NCI-H748 (cell line): ENCODE results near the gene SULT4A1.
"Not testable (repeated sequence)": the region's sequence is repeated elsewhere in the genome, so short reads cannot be mapped to it uniquely, and the experiment has no call there.

Experiments used
- DNase-seq: peaks from one replicate; lab custom pipeline; 2025; ENCODE audit not compliant: unreplicated experiment; lab: John Stamatoyannopoulos, UW

The SULT4A1 gene

GRCh38 chr22:43862074-43862881, at the start of gene SULT4A1:
TSS of gene SULT4A1 (minus strand) at chr22:43862513. CDS start at chr22:43862382, 131 bp downstream.
- peak; percentile 84 for DNase-seq

- no peak for DNase-seq
These were observed 49.0 kb upstream of the SULT4A1 start for GRCh38 chr22:43911351-43911750.

- no peak for DNase-seq
These were observed 47.9 kb upstream of the SULT4A1 start for GRCh38 chr22:43910178-43910695.

- no peak for DNase-seq
These were observed 47.4 kb upstream of the SULT4A1 start for GRCh38 chr22:43909708-43910107.

GRCh38 chr22:43905681-43906080, 43.4 kb upstream of the SULT4A1 start:
- no peak for DNase-seq

- peak; percentile 15 for DNase-seq
These were observed 42.1 kb upstream of the SULT4A1 start for GRCh38 chr22:43904412-43904811.

GRCh38 chr22:43903033-43903432, 40.7 kb upstream of the SULT4A1 start:
- not testable (repeated sequence) for DNase-seq

GRCh38 chr22:43901976-43902643, 39.8 kb upstream of the SULT4A1 start:
- no peak for DNase-seq

- DNase-seq: no peak
These were observed 37.9 kb upstream of the SULT4A1 start for GRCh38 chr22:43900206-43900605.

GRCh38 chr22:43897751-43898261, 35.5 kb upstream of the SULT4A1 start:
- DNase-seq: no peak

GRCh38 chr22:43895986-43896645, 33.8 kb upstream of the SULT4A1 start:
- no peak for DNase-seq

- DNase-seq: no peak
These were observed 31.8 kb upstream of the SULT4A1 start for GRCh38 chr22:43894122-43894521.

GRCh38 chr22:43893266-43893665, 31.0 kb upstream of the SULT4A1 start:
- no peak for DNase-seq

GRCh38 chr22:43892183-43892894, 30.0 kb upstream of the SULT4A1 start:
- DNase-seq: peak; percentile 45

- DNase-seq: peak; percentile 55
These were observed 29.3 kb upstream of the SULT4A1 start, which contains the start of gene PNPLA5 for GRCh38 chr22:43891360-43892182. TSS of gene PNPLA5 (minus strand) at chr22:43892013. CDS start at chr22:43891880, 133 bp downstream.

GRCh38 chr22:43890901-43891331, 28.6 kb upstream of the SULT4A1 start:
- peak; percentile 41 for DNase-seq

GRCh38 chr22:43889860-43890253, 27.5 kb upstream of the SULT4A1 start:
- DNase-seq: no peak

GRCh38 chr22:43889201-43889859, 27.0 kb upstream of the SULT4A1 start:
- no peak for DNase-seq

GRCh38 chr22:43888740-43889139, 26.4 kb upstream of the SULT4A1 start:
- DNase-seq: no peak
